ENCODE measurements around the gene PCBP3. TPM values are rescaled to one million over a fixed set of nuclear protein-coding genes. Genes with fewer than 3 reads are reported as not detected.

The PCBP3 gene
- total and polyA plus RNA-seq, 2 of the 13 experiments (the other 11 are each of a cell fraction or from before 2014, with no cell fraction given): not detected

- TF ChIP-seq BRF2 (CRISPR knock-in tag; IDR thresholded peaks at IDR 0.05) (no peak), ATF5 (CRISPR knock-in tag; IDR thresholded peaks at IDR 0.05; ENCODE audit: low read depth) (no peak), KLF11 (CRISPR knock-in tag; IDR thresholded peaks at IDR 0.05) (no peak), HOXA3 (CRISPR knock-in tag; IDR thresholded peaks at IDR 0.05) (no peak), ZNF879 (CRISPR knock-in tag; IDR thresholded peaks at IDR 0.05) (no peak)
These were observed 224.2 kb downstream of the PCBP3 start (continued) for GRCh38 chr21:45867671-45868081.

- Histone ChIP-seq H3K36me3 (replicated peaks in 1 of 2; ENCODE audit: control insufficient read depth in 1 of 2, insufficient read depth in 2 of 2, low read length in 2 of 2) (no peaks in the 10 kb centered on the region), H3K4me1 (ENCODE audit: insufficient read depth, low read length) (no peaks in the 10 kb centered on the region), H2AFZ (ENCODE audit: low read length) (no peak overlapping the region), H3K27ac (ENCODE audit: extremely low read length, insufficient read depth, low read length) (no peak overlapping the region), H3K9me3 (ENCODE audit: low read length) (no peaks in the 10 kb centered on the region), H3K9ac (ENCODE audit: insufficient read depth, low read depth, low read length) (no peak overlapping the region), H3K27me3 (ENCODE audit: control insufficient read depth in 1 of 2, insufficient read depth in 2 of 2, low read length in 2 of 2) (peaks cover 16 to 87% of the 10 kb centered on the region in 2 experiments), H3K4me2 (ENCODE audit: low read depth, low read length) (no peak overlapping the region), H4K20me1 (ENCODE audit: insufficient read depth, low read length) (no peaks in the 10 kb centered on the region), H3K4me3 (replicated peaks in 1 of 3; ENCODE audit: insufficient read depth in 1 of 3, low read depth in 2 of 3, low read length in 3 of 3) (no peak overlapping the region), H3K79me2 (ENCODE audit: insufficient read depth, low read length) (no peaks in the 10 kb centered on the region)
- DNase-seq (ENCODE audit: low spot score) (no peak), FAIRE-seq (no peak), ATAC-seq (no peak)
- ChIA-PET POLR2A (no interaction called here), CTCF (ENCODE audit: low intra/inter-chr PET ratio, low total read pairs) (no interaction called here)
- intact Hi-C loops (cut with micrococcal nuclease; ENCODE audit: unreplicated experiment) (no loop called here), in situ Hi-C loops (cut with HindIII; ENCODE audit: extremely low pct_ligation_motif_present, low pct_unique_long_range_greater_than_20kb) (no loop called here)
- TF ChIP-seq CREB3 (CRISPR knock-in tag; IDR thresholded peaks at IDR 0.05): no peak
- no peak for TF ChIP-seq KAT7 (CRISPR knock-in tag; IDR thresholded peaks at IDR 0.05; ENCODE audit: borderline replicate concordance)
- no peak for TF ChIP-seq ZNF784 (CRISPR knock-in tag; IDR thresholded peaks at IDR 0.05; ENCODE audit: borderline replicate concordance)
- no TSS peak for BruUV-seq (replicated peaks)
- 53% methylated on average over 10 of the region's 17 CpGs for WGBS (ENCODE audit: low lambda C conversion rate)
These were observed 224.6 kb downstream of the PCBP3 start for GRCh38 chr21:45868086-45868485.

Data from HepG2 (cell line).